ENCODE data around the gene SLC1A7.

DNA sequence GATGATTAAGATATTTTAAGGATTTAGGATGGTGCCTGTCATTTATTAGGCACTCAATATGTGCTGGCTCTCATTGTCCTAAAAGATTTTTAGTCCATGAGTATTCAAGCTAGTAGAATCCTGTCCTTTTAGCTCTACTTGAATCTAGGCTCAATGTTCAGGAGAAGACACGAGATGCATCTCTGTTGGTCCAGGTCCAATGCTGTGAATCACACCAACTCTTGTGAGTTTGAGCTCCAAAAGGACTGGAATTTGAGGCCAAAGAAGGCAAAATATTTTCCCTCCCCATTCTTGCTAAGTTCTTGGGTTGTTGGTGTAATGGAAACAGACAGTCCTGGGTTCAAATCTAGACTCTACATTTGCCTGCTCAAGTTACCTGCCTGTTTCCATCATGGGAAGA lies 81.9 kb downstream of the SLC1A7 start:
- no peak for TF ChIP-seq POLR2A (IDR thresholded peaks at IDR 0.05; ENCODE audit: low read length)
- TF ChIP-seq NR3C1 (IDR thresholded peaks at IDR 0.05) = no peak
- TF ChIP-seq FOSL2 (IDR thresholded peaks at IDR 0.05) = no peak
- TF ChIP-seq FOSL2 (CRISPR knock-in tag; IDR thresholded peaks at IDR 0.05) = no peak

All from A549 (cell line).